ENCODE data around the gene ALOX5AP. TPM values are rescaled to one million over a fixed set of nuclear protein-coding genes. Genes with fewer than 3 reads are reported as not detected.

Gene ALOX5AP
- total and polyA plus RNA-seq, 2 experiments from 2014 or later: 0.49 TPM; not detected in 1

DNA sequence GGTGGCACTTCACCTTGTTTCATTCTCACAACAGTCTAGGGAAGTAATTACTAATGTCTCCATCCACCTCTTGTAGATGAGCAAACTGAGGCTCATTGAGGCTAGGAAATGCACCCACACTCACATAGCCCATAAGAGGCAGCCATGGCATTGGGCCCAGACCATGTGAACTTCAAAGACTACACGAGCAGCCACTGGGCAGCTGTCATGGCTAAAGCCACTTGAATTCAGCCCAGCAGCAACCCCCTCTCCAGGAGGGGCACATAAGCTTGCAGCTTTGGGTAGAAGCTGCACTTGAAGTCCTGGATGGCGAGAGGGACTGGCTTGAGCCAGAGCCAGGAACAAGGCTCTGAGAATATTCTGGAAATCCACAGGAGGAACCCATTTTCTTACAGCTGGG, 13.4 kb downstream of the ALOX5AP start:
- Histone ChIP-seq H3K9ac (no peak overlapping the region), H3K4me2 (ENCODE audit: unreplicated experiment) (no peak overlapping the region), H4K20me1 (ENCODE audit: insufficient read depth) (no peaks in the 10 kb centered on the region), H3F3A (ENCODE audit: insufficient read depth) (peaks cover 10% of the 10 kb centered on the region; the same call in 1 of the 2 replicates), H3K9me2 (ENCODE audit: insufficient read depth) (no peaks in the 10 kb centered on the region), H2AFZ (no peak overlapping the region), H3K9me3 (ENCODE audit: low read depth) (no peaks in the 10 kb centered on the region), H3K4me1 (ENCODE audit: insufficient read depth) (peaks cover 13% of the 10 kb centered on the region), H3K27me3 (replicated peaks; ENCODE audit: insufficient read depth) (no peaks in the 10 kb centered on the region), H3K79me2 (ENCODE audit: insufficient read depth) (no peaks in the 10 kb centered on the region), H3K36me3 (ENCODE audit: low read depth) (no peaks in the 10 kb centered on the region), H3K4me3 (no peak overlapping the region), H3K27ac (no peak overlapping the region)
- in situ Hi-C loops (cut with MboI): no loop called here
- no peak for TF ChIP-seq EZH2 (IDR thresholded peaks at IDR 0.05; ENCODE audit: insufficient read depth, poor library complexity, severe bottlenecking)
- no peak for TF ChIP-seq EZH2phosphoT487 (IDR thresholded peaks at IDR 0.05; ENCODE audit: insufficient read depth, low read depth)
- WGBS, 2 experiments (ENCODE audit: low coverage in 1 of 2, low lambda C conversion rate in 2 of 2, missing lambda C conversion rate in 2 of 2): 80 to 91% methylated on average over 2 of the region's 2 CpGs
- DNase-seq: no peak

DNA sequence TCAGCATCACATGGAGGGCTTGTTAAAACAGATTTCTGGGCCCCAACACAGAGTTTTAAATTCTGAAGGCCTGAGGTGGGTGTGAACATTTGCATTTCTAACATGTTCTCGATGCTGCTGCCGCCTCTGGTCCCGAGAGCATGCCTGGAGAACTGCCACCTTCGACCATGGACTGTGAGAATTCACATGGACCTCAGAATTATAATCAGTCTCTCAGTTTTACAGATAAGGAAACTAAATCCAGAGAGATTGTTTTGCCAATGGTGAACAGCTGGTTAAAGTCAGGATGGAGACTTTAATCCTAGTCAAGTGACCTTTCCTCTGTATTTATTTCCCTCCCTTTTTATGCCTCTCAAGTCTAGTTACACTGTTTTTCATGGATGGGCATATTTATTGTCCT, 14.7 kb downstream of the ALOX5AP start:
- Histone ChIP-seq H3K4me2 (ENCODE audit: unreplicated experiment) (no peak overlapping the region), H2AFZ (no peak overlapping the region), H3K27me3 (replicated peaks; ENCODE audit: insufficient read depth) (no peaks in the 10 kb centered on the region), H3K4me3 (no peak overlapping the region), H3K27ac (no peak overlapping the region), H3F3A (ENCODE audit: insufficient read depth) (no peaks in the 10 kb centered on the region), H3K9ac (no peak overlapping the region), H3K36me3 (ENCODE audit: low read depth) (no peaks in the 10 kb centered on the region), H3K9me3 (ENCODE audit: low read depth) (no peaks in the 10 kb centered on the region), H3K4me1 (ENCODE audit: insufficient read depth) (no peaks in the 10 kb centered on the region), H4K20me1 (ENCODE audit: insufficient read depth) (no peaks in the 10 kb centered on the region), H3K79me2 (ENCODE audit: insufficient read depth) (no peaks in the 10 kb centered on the region), H3K9me2 (ENCODE audit: insufficient read depth) (no peaks in the 10 kb centered on the region)
- 89 to 97% methylated on average over 4 of the region's 4 CpGs for WGBS, 2 experiments (ENCODE audit: low coverage in 1 of 2, low lambda C conversion rate in 2 of 2, missing lambda C conversion rate in 2 of 2)
- TF ChIP-seq EZH2phosphoT487 (IDR thresholded peaks at IDR 0.05; ENCODE audit: insufficient read depth, low read depth) (no peak), EZH2 (IDR thresholded peaks at IDR 0.05; ENCODE audit: insufficient read depth, poor library complexity, severe bottlenecking) (no peak)
- DNase-seq: no peak
- in situ Hi-C loops (cut with MboI): no loop called here

DNA sequence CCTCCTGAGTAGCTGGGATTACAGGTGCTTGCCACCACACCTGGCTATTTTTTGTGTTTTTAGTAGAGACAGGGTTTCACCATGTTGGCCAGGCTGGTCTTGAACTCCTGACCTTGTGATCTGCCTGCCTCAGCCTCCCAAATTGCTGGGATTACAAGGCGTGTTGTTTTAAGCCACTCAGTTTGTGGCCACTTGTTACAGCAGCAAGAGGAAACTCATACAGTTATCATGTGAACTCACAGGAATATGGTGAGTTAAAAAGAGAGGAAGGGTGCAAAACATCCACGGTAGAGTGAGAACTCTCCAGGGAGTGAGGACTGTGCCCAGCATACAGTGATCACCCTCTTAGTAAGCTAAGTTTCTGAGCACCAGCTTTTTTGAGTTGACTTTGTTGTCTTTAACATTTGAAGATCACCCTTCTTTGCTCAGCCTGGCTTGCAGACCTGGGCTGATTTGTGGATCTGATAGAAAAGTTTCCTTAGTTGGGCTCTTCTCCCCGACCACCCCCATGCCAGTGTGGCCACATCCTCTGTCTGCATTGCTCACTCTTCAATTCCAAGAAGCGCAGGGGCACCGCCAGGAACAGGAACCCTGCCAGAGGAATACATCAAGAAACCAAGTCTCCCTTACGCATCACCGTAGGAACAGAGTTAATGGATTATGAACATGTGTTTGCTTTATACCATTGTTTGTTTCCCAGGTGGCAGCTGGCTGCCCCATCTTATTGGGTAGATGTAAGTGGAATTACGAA, 16.0 kb downstream of the ALOX5AP start:
- no peaks in the 10 kb centered on the region for H3K79me2 ChIP-seq (ENCODE audit: insufficient read depth)
- H3K9ac ChIP-seq: no peak overlapping the region
- in situ Hi-C loops (cut with MboI): no loop called here
- no peaks in the 10 kb centered on the region for H3K9me2 ChIP-seq (ENCODE audit: insufficient read depth)
- TF ChIP-seq EZH2 (IDR thresholded peaks at IDR 0.05; ENCODE audit: insufficient read depth, poor library complexity, severe bottlenecking): no peak
- H3K4me2 ChIP-seq (ENCODE audit: unreplicated experiment): no peak overlapping the region
- H3F3A ChIP-seq (ENCODE audit: insufficient read depth): no peaks in the 10 kb centered on the region
- no peaks in the 10 kb centered on the region for H3K9me3 ChIP-seq (ENCODE audit: low read depth)
- H3K4me1 ChIP-seq (ENCODE audit: insufficient read depth): no peaks in the 10 kb centered on the region
- no peaks in the 10 kb centered on the region for H3K36me3 ChIP-seq (ENCODE audit: low read depth)
- no peak overlapping the region for H3K4me3 ChIP-seq
- 84 to 87% methylated on average over 8 of the region's 8 CpGs for WGBS, 2 experiments (ENCODE audit: low coverage in 1 of 2, low lambda C conversion rate in 2 of 2, missing lambda C conversion rate in 2 of 2)
- H4K20me1 ChIP-seq (ENCODE audit: insufficient read depth): no peaks in the 10 kb centered on the region
- no peak for DNase-seq
- peaks cover 10% of the 10 kb centered on the region for H3K27me3 ChIP-seq (replicated peaks; ENCODE audit: insufficient read depth)
- H3K27ac ChIP-seq: no peak overlapping the region
- H2AFZ ChIP-seq: no peak overlapping the region

DNA sequence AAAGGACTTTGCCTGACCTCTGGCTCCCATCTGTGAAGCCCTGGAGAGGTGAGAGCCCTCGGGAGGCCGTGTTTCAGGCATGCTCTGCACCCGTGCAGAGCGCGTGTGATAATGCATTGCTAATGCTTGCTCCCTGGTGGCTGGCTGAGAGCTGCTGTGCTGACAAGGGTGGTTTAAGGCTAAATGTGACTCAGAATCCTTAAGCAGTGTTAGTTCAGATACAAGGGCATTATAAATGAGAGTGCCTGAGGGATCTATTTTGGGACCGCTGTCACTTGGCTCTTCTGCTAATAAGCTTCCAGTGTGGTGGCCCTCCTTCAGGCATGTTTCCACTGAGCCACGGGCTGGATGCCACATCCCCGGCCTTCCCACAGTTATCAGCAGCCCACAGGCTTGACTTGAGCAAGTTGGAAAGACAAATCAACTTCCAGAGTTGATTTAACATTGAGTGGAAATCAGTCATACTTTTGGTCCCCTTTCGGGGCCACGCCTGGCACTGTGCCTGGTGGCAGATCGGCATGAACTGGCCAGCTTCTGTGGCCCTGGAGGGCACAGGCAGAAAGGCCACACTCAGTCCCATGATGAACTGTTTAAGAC, 17.0 kb downstream of the ALOX5AP start:
- peaks cover 10% of the 10 kb centered on the region for H3K27me3 ChIP-seq (replicated peaks; ENCODE audit: insufficient read depth)
- no peaks in the 10 kb centered on the region for H3K9me2 ChIP-seq (ENCODE audit: insufficient read depth)
- WGBS, 2 experiments (ENCODE audit: low coverage in 1 of 2, low lambda C conversion rate in 2 of 2, missing lambda C conversion rate in 2 of 2): 51 to 64% methylated on average over 11 of the region's 11 CpGs
- H3F3A ChIP-seq (ENCODE audit: insufficient read depth): no peaks in the 10 kb centered on the region
- H3K9me3 ChIP-seq (ENCODE audit: low read depth): no peaks in the 10 kb centered on the region
- TF ChIP-seq EZH2phosphoT487 (IDR thresholded peaks at IDR 0.05; ENCODE audit: insufficient read depth, low read depth) (no peak), EZH2 (IDR thresholded peaks at IDR 0.05; ENCODE audit: insufficient read depth, poor library complexity, severe bottlenecking) (no peak)
- no peaks in the 10 kb centered on the region for H4K20me1 ChIP-seq (ENCODE audit: insufficient read depth)
- no peaks in the 10 kb centered on the region for H3K36me3 ChIP-seq (ENCODE audit: low read depth)
- H2AFZ ChIP-seq: no peak overlapping the region
- H3K9ac ChIP-seq: no peak overlapping the region
- no peaks in the 10 kb centered on the region for H3K79me2 ChIP-seq (ENCODE audit: insufficient read depth)
- no peak overlapping the region for H3K4me2 ChIP-seq (ENCODE audit: unreplicated experiment)
- no peak overlapping the region for H3K4me3 ChIP-seq
- H3K27ac ChIP-seq: no peak overlapping the region
- DNase-seq: peak; percentile 66
- no peaks in the 10 kb centered on the region for H3K4me1 ChIP-seq (ENCODE audit: insufficient read depth)
- in situ Hi-C loops (cut with MboI): no loop called here

All from GM23248 (cell line).